GM19239 (cell line): Measurements from ENCODE around the gene LGR6.
A peak's percentile ranks its signal among the peaks of the same experiment; 100 is the strongest.
"Not testable (repeated sequence)": the region's sequence is repeated elsewhere in the genome, so short reads cannot be mapped to it uniquely, and the experiment has no call there.

Experiments
- DNase-seq: peaks from one replicate; pipeline ENCODE4 v3.0.0; 2011; ENCODE audit warnings: low spot score; ENCODE audit not compliant: insufficient read length
- FAIRE-seq: peaks from 2 replicates; lab custom pipeline; 2011; peaks lifted over from hg19 to GRCh38; lab: Jason Lieb, UNC

LGR6 gene

DNA sequence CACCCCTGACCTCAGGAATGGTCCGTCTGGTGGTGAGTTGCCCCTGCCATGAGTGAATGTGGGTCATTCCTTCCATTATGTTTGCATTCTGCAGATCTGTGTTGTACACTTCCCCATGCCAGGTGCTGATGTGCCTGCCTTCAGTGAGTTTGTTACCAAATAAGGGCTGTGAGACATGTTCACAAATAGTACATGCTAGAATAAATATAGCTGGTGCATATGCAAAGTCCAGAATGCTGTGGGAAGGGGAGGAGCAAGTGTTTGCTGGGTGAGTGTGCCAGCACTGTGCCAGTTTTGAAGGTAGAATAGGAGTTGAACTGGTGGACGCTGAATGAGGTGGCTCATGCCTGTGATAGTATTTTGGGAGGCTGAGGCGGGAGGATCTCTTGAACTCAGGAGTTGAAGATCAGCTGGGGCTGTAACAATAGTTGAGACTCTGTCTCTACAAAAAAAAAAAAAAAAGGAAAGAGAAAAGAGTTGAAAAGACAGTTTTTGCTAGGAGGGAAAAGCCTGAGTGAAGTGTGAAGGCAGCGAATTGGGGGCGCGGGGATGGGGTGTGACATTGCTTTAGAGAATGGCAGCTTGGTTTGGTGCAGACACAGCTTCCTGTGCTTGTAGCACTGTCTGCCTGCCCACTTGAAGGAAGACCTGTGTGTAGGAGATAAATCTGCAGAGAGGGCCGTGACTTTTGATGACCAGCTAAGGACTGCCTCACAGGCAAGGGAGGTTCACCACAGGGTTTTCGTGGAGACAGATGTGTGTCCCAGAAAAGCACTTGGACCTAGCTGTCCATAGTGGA lies 61.1 kb downstream of the LGR6 start:
- DNase-seq = no peak
- FAIRE-seq = no peak

DNA sequence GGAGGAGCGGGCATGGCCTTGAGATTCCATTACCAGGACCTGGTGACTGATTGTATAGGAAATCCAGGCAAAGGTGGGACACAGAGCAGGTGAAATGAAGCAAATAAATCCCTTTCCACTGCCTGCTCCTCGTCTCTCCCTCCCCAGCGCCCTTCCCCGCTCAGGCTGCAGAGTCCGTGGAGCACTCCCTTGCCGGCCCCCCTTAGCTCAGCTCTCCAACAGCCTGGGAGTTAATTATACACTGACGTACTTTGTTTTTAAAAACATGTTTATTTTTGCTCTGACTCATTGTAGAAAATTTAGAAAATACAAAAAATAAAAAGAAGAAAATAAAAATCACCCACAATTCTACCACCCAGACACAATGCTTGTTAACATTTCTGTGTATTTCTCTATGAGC lies 61.7 kb downstream of the LGR6 start:
- FAIRE-seq = no peak
- DNase-seq = no peak

DNA sequence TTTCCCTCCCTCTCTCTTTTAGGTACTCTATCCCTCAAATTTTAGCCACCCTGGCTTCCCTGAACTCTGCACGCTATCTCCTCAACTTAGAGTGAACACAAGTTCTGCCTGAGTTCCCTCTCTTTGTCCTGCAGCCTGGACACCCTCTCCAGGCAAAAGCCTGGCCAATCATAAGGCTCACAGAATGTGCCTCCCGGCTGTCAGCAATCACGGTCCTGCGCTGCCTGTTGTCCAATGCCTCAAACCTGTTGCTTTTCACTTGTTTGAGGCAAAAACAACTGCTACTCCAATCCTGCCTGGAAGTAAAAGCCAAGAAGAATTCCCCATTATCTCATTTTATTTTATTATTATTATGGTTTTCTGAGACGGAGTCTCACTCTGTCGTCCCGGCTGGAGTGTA lies 66.1 kb downstream of the LGR6 start:
- no peak for DNase-seq
- no peak for FAIRE-seq

DNA sequence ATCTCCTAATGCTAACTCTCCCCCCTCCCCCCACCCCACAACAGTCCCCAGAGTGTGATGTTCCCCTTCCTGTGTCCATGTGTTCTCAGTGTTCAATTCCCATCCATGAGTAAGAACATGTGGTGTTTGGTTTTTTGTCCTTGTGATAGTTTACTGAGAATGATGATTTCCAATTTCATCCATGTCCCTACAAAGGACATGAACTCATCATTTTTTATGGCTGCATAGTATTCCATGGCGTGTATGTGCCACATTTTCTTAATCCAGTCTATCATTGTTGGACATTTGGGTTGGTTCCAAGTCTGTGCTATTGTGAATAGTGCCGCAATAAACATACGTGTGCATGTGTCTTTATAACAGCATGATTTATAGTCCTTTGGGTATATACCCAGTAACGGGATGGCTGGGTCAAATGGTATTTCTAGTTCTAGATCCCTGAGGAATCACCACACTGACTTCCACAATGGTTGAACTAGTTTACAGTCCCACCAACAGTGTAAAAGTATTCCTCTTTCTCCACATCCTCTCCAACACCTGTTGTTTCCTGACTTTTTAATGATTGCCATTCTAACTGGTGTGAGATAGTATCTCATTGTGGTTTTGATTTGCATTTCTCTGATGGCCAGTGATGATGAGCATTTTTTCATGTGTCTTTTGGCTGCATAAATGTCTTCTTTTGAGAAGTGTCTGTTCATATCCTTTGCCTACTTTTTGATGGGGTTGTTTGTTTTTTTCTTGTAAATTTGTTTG lies 67.8 kb downstream of the LGR6 start:
- FAIRE-seq, DNase-seq: not testable (repeated sequence)

DNA sequence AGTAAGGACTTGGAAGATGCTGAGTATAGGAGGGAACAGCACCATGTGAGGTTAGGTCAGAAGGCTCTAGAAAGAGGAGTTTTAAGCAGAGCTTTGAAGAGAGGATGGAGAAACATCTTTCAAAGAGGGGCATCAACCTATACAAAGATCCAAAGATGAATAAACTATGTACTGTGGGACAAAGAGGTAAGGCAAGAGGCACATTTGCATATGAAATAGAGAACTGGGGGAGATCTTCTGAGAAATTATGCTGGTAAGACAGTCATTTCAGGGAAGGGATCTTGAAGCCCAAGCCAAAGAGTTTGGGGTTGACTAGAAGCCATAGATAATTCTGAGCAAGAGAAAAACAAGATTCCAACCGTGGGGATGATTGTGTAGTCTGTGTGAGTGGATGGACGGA lies 70.0 kb downstream of the LGR6 start:
- DNase-seq (no peak), FAIRE-seq (no peak)

DNA sequence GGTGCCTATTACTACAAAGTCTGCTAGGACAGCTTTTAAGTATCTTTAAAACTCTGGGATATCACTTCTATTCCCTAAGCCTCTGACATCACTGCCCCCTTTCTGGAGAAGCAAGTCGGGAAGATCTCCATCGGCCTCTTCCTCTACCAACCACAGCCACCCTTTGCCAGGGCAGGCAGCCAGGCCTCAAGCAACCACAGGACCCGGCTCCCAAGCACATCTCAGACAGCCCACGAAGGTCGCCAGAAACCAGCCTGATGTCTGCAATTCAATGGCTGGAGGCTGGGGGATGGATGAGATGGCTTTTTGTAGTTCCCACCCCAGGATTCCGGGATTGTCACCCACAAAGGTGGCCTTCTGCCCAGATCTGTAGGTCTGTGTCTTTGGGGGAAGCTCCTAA lies 70.7 kb downstream of the LGR6 start:
- FAIRE-seq (no peak), DNase-seq (no peak)

DNA sequence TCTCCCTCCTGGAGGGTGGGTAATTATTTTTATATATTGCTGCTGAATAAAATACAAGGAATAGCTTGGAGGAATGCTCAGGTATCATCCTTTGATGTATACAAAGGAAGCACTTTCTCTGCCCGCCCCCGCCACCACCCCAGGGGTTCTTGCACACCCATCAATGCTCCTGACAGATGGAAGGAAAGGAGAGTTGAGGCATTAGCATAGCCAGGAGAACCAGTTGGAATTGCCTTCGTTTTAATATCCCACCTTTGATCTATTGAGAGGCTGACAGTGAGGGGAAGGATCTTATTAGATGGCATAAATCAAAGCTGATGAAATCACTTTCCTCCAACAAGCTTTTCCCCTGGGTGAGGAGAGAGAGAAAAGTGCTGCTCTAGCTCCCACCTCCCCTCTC lies 71.1 kb downstream of the LGR6 start:
- DNase-seq (no peak), FAIRE-seq (no peak)

DNA sequence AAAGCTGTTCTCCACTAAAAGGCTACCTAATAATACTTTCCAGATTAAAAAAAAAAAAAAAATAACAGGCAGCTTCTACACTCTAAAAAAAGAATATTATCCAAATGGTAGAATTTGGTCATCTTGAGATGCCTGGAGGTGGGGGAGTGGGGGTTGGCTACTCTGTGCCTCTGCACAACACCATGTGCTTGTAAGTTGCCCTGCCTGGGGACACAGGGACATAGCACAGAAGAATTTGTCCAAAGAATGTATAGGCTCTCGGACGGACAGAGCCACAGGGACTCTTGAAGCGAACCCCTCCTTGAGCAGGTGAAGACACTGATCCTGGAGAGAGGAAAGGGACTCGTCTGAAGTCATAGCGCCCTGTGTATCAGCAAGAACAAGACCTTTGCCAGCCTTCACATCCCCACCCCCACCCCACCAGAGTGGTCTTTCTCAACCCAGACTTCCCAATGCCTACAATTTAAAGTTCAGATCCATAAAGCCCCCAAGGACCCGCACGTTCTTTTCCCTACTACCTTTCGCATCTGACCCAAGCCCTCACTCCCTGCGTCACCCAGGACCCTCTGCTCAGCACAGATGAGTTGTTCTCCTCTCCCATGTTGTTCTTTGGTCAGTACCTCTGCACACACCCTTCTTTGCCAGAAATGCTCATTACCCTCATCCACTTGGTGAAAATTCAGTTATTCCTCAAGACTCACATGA lies 72.6 kb downstream of the LGR6 start:
- no peak for DNase-seq
- FAIRE-seq = no peak

DNA sequence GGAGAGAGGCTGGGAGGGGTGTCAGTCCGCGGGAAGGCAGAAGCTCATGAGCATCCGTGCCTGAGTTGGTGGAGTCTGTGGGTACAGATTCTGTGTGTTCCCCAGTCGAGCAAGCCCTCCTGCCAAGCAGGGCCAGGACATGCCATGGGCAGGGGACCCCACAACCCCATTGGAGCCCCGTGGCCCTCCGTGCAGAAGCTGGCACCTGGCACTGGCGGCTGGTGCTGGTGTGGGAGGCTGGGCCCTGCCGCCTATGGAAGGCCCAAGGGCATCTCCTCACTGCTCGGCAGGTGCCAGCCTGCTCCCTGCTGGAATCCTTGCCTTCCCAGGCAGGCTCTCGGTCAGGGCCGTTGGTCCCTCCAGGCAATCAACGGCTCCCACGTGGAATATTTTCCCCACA lies 74.4 kb downstream of the LGR6 start:
- FAIRE-seq = no peak
- no peak for DNase-seq

DNA sequence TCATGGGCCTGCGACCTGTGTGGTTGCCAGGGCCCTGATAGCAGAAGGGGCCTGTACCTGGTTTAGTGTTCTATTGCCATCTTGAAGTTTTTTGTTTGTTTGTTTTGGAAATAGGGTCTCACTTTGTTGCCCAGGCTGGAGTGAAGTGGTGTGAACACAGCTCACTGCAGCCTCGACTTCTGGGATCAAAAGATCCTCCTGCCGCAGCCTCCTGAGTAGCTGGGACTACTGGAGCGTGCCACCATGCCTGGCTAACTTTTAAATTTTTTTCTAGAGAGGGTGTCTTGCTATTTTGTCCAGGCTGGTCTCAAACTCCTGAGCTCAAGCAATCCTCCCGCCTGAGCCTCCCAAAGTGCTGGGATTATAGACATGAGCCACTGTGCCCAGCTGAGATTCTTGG lies 75.2 kb downstream of the LGR6 start:
- FAIRE-seq (no peak), DNase-seq (no peak)

DNA sequence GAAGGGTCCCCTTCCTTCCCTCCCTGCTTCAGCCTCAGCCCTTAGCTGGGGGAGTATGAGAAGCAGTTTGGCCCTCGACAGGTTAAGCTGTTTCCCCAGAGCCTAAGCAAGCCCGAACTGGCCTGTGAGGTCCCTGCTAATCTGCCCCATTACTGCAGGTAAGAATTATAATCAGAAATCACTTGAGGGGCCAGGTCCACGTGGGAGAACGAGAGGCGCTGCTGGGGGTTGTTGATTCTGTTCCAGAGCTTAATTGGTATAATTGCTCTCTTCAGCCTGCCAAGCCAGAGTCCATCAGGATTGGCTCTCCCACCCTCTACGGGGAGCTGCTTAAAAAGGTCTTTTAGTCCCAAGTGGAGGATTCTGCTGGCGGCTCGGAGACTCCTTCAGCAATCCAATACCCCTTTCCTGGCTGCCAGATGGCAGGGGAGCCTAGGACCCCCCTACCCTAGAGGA lies 77.3 kb downstream of the LGR6 start:
- FAIRE-seq (no peak), DNase-seq (no peak)

DNA sequence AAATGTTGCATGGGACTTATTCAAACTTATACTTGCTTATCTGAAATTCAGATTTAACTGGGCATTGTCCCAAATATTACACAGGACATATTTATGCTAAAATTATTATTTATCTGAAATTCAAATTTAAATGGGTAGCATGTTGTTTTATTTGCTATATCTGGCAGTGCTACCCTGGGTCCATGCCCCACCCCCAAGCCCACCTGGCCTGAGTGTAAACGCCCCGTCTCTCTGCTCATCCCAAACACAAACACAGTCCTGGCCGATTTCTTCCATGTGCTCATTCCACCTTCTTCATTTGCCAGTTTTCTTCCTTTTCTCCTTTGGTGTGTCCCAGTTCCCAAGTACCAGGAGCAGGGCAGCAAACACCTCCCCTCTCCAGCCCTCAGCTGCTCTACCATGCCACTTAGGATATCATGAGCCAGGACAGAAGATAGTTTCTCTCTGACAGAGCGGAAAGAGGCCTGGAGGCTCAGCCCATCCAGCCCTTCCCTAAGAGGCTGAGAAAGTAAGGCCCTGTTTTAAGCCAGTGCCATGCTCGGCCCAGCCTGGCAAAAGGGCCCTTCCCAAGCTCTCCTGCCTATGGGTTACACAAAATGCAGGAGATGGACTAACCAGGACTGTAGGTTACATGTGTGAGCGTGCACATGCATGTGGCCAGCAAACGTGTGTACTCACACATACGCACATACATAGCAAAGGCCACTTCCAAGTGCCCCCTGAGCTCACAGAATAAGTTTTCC lies 78.7 kb downstream of the LGR6 start:
- DNase-seq (no peak), FAIRE-seq (no peak)

DNA sequence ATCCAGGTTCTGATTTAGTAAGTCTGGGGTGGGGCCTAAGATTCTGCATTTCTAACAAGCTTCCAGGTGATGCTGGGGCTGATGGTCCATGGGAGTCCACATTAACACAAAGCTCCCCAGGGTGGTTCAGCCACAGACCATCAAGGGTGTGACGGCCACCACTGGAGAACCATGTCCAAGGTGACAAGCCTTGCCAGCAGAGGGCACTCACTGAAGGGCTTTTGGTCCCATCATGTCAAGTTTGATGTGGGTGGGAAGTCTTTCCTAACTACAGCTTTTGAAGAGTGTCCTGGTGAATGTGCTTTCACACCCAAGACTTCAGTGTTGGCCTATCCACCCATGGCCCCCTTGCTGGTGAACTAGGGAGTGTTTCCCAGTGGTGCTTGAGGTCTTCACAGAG lies 81.0 kb downstream of the LGR6 start:
- FAIRE-seq = no peak
- DNase-seq = peak; percentile 35

DNA sequence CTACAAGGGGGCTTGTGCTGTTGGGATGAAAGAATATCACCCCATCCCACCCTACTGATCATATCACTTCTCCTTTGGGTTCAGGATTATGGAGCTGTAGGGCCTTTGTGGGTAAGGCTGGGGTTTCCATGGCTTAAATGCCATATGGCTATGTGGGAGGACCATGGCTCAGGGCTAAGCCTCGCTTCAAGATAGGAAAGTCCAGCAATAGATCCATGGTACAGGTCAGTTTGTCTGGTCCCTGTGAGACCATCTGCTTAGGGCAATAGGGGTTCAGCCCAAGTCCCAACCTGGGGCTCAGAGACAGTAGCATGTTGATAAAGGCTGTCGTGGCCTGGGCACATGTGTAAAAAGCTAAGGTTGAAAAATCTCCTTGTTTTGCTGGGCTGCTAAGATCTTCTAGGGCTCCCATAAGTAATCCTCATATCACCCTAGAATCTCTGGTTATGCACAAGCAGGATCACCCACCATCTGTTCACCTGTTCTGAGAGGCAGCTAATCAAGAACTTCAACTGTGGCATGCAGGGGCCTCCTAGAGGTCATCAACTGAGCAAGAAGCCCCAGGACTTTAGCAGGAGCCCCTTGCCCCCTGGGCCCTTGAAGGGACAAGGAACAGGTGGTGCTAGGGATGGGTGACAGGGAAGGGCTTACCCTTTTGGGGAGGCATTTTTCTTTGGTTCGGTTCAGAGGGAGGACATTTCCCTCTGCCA lies 81.6 kb downstream of the LGR6 start:
- no peak for FAIRE-seq

DNA sequence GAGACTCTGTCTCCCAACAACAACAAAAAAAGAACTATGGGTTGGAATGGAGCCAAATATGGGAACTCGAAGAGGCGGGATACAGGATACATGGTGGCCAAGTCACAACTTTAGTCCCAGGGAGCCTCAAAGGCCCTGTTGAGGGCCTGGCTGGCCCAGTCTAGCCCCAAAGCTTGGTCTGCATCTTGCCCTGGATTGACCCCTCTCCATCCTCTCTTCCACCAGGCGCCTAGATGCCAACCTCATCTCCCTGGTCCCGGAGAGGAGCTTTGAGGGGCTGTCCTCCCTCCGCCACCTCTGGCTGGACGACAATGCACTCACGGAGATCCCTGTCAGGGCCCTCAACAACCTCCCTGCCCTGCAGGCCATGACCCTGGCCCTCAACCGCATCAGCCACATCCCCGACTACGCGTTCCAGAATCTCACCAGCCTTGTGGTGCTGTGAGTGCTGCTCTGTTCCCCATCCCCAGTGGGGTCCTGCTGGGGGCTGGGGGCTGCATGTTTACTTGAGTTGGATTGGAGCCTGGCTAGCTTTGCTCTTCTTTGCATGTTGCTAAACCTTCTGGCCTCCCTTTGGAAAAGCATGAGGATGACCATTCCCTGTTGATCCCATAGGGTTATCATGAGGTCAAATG lies 82.6 kb downstream of the LGR6 start:
- FAIRE-seq = no peak
- DNase-seq = no peak

More for the DNA sequence above, 81.6 kb downstream of the LGR6 start:
- DNase-seq = no peak

DNA sequence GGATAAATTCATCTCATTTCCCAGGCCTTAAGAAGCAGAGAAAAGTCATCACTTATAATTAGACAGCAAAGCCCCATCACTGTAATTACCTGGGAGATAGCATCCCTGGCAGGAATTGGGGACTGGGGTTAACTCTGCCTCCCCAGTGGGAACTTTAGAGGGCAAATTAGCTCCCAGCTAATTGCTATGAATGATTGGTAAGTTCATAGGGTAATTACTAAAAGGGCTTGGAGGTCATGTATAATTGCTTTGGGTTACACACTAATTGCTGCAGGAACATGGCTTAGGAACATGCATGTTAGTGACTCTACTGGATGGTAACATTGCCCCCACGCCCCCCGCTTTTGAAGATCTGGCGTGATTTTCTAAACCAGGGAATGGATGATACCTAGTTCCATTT lies 83.3 kb downstream of the LGR6 start:
- no peak for FAIRE-seq
- DNase-seq = no peak

DNA sequence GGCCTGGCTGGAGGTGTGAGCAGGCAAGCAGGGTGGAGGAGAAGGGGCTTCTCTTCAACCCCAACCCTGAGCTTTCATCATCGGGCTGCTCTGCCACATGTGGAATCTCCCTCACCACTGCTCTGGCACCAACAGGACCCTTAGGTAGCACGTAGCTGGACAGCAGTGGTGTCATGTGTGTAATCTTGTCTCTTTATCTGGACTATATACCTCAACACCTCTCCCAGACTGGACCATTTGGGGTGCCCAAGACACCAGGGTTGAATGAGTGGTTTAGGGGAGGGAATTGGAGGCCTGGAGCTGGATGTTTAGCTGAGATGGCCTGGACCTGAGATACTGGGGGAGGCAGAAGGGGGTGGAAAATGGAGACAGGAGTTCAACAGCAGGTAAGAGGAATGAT lies 85.2 kb downstream of the LGR6 start:
- DNase-seq (no peak), FAIRE-seq (no peak)

DNA sequence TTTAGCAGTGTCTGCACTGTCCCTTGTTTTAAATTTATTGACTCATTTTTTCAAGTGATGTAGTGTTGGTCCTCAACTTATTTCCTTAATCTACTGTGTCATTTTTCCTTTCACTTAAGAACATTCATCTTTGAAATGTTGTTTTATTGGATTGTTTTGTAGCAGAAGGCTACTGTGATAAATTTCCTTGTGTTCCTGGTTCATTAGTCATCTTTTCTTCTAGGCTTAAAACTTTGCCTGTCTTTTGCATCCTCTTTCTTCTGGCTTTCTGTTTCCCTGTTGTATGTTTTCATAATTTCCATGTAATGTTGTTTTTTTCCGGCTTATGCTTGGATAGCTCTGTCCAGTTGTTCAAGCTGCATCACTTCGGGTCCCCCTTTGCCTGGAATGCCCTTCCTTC lies 86.2 kb downstream of the LGR6 start:
- DNase-seq (no peak), FAIRE-seq (no peak)

DNA sequence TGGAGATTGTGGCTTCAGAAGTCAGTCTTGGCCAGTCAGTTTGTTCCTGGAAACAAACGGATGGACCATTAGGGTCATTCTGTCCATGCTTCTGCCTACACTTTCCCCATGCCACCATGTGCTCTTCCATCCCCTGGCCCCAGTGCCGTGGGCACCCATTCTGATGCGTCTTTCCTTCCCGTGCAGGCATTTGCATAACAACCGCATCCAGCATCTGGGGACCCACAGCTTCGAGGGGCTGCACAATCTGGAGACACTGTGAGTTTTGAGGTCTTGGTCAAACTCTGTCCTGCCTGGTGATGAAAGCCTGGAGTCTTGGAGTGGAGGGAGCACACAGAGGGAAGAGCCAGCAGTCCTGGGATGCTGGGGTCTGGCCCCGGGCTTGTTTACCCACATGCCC lies 87.0 kb downstream of the LGR6 start:
- FAIRE-seq = no peak

More for the DNA sequence above, 87.0 kb downstream of the LGR6 start:
- no peak for DNase-seq
